GM21717 (cell line): ENCODE measurements around the gene LPCAT2.

ENCODE experiments used
- ATAC-seq: cut with Tn5 transposase; IDR thresholded peaks from one replicate; pipeline ENCODE4 v1.9.1; 2021; ENCODE audit warnings: mild to moderate bottlenecking, moderate library complexity; ENCODE audit not compliant: unreplicated experiment

LPCAT2 gene

GRCh38 chr16:55480228-55480655 lies 28.6 kb upstream of the LPCAT2 start:
- no peak for ATAC-seq

GRCh38 chr16:55481023-55481422 lies 27.8 kb upstream of the LPCAT2 start:
- ATAC-seq = no peak

GRCh38 chr16:55482056-55482455 lies 26.8 kb upstream of the LPCAT2 start:
- ATAC-seq = no peak

GRCh38 chr16:55487048-55487803 lies 21.6 kb upstream of the LPCAT2 start:
- ATAC-seq = no peak

GRCh38 chr16:55488306-55488705 lies 20.6 kb upstream of the LPCAT2 start:
- no peak for ATAC-seq

- no peak for ATAC-seq
These were observed 19.5 kb upstream of the LPCAT2 start for GRCh38 chr16:55489119-55489955.

GRCh38 chr16:55489956-55490265 lies 19.0 kb upstream of the LPCAT2 start:
- ATAC-seq = no peak

- no peak for ATAC-seq
These were observed 18.6 kb upstream of the LPCAT2 start for GRCh38 chr16:55490301-55490700.

GRCh38 chr16:55491691-55492090 lies 17.2 kb upstream of the LPCAT2 start:
- ATAC-seq = no peak

GRCh38 chr16:55492756-55493380 lies 16.0 kb upstream of the LPCAT2 start:
- ATAC-seq = no peak

GRCh38 chr16:55494994-55495421 lies 13.9 kb upstream of the LPCAT2 start:
- ATAC-seq = no peak

- no peak for ATAC-seq
These were observed 13.1 kb upstream of the LPCAT2 start for GRCh38 chr16:55495616-55496289.

- ATAC-seq = no peak
These were observed 12.2 kb upstream of the LPCAT2 start for GRCh38 chr16:55496509-55497145.

- ATAC-seq = no peak
These were observed 11.3 kb upstream of the LPCAT2 start for GRCh38 chr16:55497558-55497957.

- ATAC-seq = no peak
These were observed 10.8 kb upstream of the LPCAT2 start for GRCh38 chr16:55498101-55498500.

- ATAC-seq = no peak
These were observed 9.6 kb upstream of the LPCAT2 start for GRCh38 chr16:55499281-55499680.

- no peak for ATAC-seq
These were observed 8.8 kb upstream of the LPCAT2 start for GRCh38 chr16:55499951-55500529.

GRCh38 chr16:55500530-55501011 lies 8.3 kb upstream of the LPCAT2 start:
- no peak for ATAC-seq

GRCh38 chr16:55501549-55502322 lies 7.1 kb upstream of the LPCAT2 start:
- ATAC-seq = no peak
